Vagina (tissue), 2 donors: ENCODE data around the gene AKAP10.

Experiments
- POLR2AphosphoS5 ChIP-seq, 2 donors: sonication (generic); formaldehyde crosslinking; IDR thresholded peaks; one replicate each; pipeline ENCODE4 v1.9.0; 2017; ENCODE audit warnings: antibody characterized with exemption in 2 of 2, mild to moderate bottlenecking in 2 of 2, low read depth in 1 of 2; ENCODE audit not compliant: insufficient read depth in 1 of 2
- TF ChIP-seq, protein P1 (sequence below), 3 experiments: fragments of 450-650 bp in 2 of 3; fragments of 200-600 bp in 1 of 3; sonication (generic) in 1 of 3; IDR thresholded peaks; one replicate each; pipeline ENCODE4 v1.5.1; 2017 to 2019; ENCODE audit warnings: antibody characterized with exemption in 3 of 3, mild to moderate bottlenecking in 2 of 3, moderate library complexity in 2 of 3

DNA sequence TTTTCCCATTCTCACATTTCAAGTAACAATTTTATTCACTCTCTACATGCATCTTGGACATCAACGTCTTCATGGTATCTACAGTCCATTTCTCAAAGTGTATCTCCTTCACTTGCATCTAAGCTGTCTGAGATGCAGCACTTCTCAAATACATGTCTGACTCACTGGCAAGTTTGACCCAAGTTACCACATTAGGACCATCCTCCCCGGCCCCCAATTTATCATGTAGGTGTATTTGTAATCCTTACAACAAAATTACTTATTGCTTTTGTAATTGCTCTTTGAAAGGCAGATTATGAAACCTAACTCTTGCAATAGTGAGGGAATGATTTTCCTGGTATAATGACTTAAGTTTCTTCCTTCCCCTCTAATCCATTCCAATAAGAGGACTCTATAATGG lies 80.9 kb downstream of the AKAP10 start:
- TF ChIP-seq, protein P1, sequence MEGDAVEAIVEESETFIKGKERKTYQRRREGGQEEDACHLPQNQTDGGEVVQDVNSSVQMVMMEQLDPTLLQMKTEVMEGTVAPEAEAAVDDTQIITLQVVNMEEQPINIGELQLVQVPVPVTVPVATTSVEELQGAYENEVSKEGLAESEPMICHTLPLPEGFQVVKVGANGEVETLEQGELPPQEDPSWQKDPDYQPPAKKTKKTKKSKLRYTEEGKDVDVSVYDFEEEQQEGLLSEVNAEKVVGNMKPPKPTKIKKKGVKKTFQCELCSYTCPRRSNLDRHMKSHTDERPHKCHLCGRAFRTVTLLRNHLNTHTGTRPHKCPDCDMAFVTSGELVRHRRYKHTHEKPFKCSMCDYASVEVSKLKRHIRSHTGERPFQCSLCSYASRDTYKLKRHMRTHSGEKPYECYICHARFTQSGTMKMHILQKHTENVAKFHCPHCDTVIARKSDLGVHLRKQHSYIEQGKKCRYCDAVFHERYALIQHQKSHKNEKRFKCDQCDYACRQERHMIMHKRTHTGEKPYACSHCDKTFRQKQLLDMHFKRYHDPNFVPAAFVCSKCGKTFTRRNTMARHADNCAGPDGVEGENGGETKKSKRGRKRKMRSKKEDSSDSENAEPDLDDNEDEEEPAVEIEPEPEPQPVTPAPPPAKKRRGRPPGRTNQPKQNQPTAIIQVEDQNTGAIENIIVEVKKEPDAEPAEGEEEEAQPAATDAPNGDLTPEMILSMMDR (IDR thresholded peaks at IDR 0.05) = no peak
- TF ChIP-seq POLR2AphosphoS5 (IDR thresholded peaks at IDR 0.05; ENCODE audit: insufficient read depth in 1 of 2, low read depth in 1 of 2) = no peak
